K562 (cell line): ENCODE data around the gene ZDHHC8. TPM values are rescaled to one million over a fixed set of nuclear protein-coding genes. Genes with fewer than 3 reads are reported as not detected.
A peak's percentile ranks its signal among the peaks of the same experiment; 100 is the strongest.

ENCODE experiments used
- E2F1 ChIP-seq: sonication (generic); formaldehyde crosslinking; IDR thresholded peaks from 2 replicates; pipeline ENCODE4 v1.8.1; 2023; ENCODE audit warnings: mild to moderate bottlenecking, missing genetic modification reagents, moderate library complexity
- JUND ChIP-seq, 2 experiments: IDR thresholded peaks; 2 replicates in 1 of 2; 3 replicates in 1 of 2; pipeline ENCODE4 v1.6.1; 2011; ENCODE audit warnings: borderline replicate concordance in 2 of 2, low read depth in 2 of 2, low read length in 2 of 2, improper control_type of control experiment in 1 of 2, missing biosample characterization in 1 of 2, missing genetic modification characterization in 1 of 2, missing genetic modification reagents in 1 of 2
- PML ChIP-seq: IDR thresholded peaks from 2 replicates; pipeline ENCODE4 v1.6.1; 2012; ENCODE audit warnings: low read length, inconsistent platforms
- POU5F1 ChIP-seq: fragments of 150-350 bp; IDR thresholded peaks from 2 replicates; pipeline ENCODE4 v1.6.1; 2014; ENCODE audit warnings: borderline replicate concordance, low read length, low read depth, mild to moderate bottlenecking; ENCODE audit not compliant: partially characterized antibody
- SAFB2 ChIP-seq: fragments of 200-400 bp; formaldehyde crosslinking; IDR thresholded peaks from 2 replicates; pipeline ENCODE4 v1.6.1; 2018; ENCODE audit warnings: borderline replicate concordance, low read length, low read depth, moderate library complexity; ENCODE audit not compliant: severe bottlenecking
- ZNF561 ChIP-seq: fragments of 450-650 bp; formaldehyde crosslinking; conservative IDR thresholded peaks from 2 replicates; pipeline ENCODE4 v1.4.0; 2020; ENCODE audit warnings: mild to moderate bottlenecking, moderate library complexity
- ZNF780A ChIP-seq: fragments of 250-450 bp; sonication (Bioruptor Pico); IDR thresholded peaks from 2 replicates; pipeline ENCODE4 v1.5.0; 2021; ENCODE audit warnings: mild to moderate bottlenecking
- polyA plus RNA-seq, 8 experiments: library from polyadenylated mRNA; depleted of rRNA in 4 of 8; stranded (reverse) in 5 of 8; unstranded in 3 of 8; fragments of >200 nt; fragmentation: Nextera tagmentation in 2 of 8; fragmentation: Illumina TruSeq in 1 of 8; extraction: Ambion mirVana in 2 of 8; extraction: Trizol in 1 of 8; gene quantifications; 2 replicates each; pipeline versions ENCODE4 v1.2.1 to v1.2.3, GENCODE V29; 2011 to 2014; ENCODE audit warnings: inconsistent platforms in 1 of 8, missing spikeins in 1 of 8
- total RNA-seq, 7 experiments: library from RNA; depleted of rRNA in 6 of 7; stranded (reverse); fragments of >200 nt in 6 of 7; fragmentation: Illumina TruSeq in 2 of 7; extraction: Trizol in 2 of 7; gene quantifications; 2 replicates each; pipeline versions ENCODE4 v1.2.1 to v1.2.3, GENCODE V29; 2011 to 2021; ENCODE audit warnings: low replicate concordance in 1 of 7
- TF ChIP-seq, protein P1 (sequence below): fragments of 200-800 bp; sonication (Bioruptor generic); IDR thresholded peaks from 2 replicates; pipeline ENCODE4 v1.6.1; 2017; ENCODE audit warnings: missing genetic modification characterization, missing compliant biosample characterization
- TF ChIP-seq, protein P2 (sequence below): sonication (generic); formaldehyde crosslinking; IDR thresholded peaks from 2 replicates; pipeline ENCODE4 v1.9.0; 2022; ENCODE audit warnings: mild to moderate bottlenecking, missing genetic modification reagents
- TF ChIP-seq, protein P3 (sequence below): fragments of 450-650 bp; IDR thresholded peaks from 2 replicates; pipeline ENCODE4 v1.6.1; 2016; ENCODE audit warnings: mild to moderate bottlenecking

Gene ZDHHC8
- total and polyA plus RNA-seq, 9 of the 15 experiments (the other 6 are each of a cell fraction or from before 2014, with no cell fraction given) = 0.04 to 109 (median 16.4) TPM

- TF ChIP-seq, protein P1, sequence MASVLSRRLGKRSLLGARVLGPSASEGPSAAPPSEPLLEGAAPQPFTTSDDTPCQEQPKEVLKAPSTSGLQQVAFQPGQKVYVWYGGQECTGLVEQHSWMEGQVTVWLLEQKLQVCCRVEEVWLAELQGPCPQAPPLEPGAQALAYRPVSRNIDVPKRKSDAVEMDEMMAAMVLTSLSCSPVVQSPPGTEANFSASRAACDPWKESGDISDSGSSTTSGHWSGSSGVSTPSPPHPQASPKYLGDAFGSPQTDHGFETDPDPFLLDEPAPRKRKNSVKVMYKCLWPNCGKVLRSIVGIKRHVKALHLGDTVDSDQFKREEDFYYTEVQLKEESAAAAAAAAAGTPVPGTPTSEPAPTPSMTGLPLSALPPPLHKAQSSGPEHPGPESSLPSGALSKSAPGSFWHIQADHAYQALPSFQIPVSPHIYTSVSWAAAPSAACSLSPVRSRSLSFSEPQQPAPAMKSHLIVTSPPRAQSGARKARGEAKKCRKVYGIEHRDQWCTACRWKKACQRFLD (CRISPR knock-in tag) = no peak
- TF ChIP-seq E2F1 (CRISPR knock-in tag) (peak; percentile 75), POU5F1 (no peak), SAFB2 (no peak), ZNF780A (CRISPR knock-in tag) (no peak), PML (no peak), JUND (IDR thresholded peaks at IDR 0.05; ENCODE audit: borderline replicate concordance, low read depth, low read length) (peak; percentile 59), JUND (tag; IDR thresholded peaks at IDR 0.05; ENCODE audit: borderline replicate concordance, low read depth, low read length) (no peak), ZNF561 (CRISPR knock-in tag) (no peak)
- TF ChIP-seq, protein P2, sequence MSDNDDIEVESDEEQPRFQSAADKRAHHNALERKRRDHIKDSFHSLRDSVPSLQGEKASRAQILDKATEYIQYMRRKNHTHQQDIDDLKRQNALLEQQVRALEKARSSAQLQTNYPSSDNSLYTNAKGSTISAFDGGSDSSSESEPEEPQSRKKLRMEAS (CRISPR knock-in tag) = peak; percentile 56; the same call in 1 of the 2 replicates
- TF ChIP-seq, protein P3, sequence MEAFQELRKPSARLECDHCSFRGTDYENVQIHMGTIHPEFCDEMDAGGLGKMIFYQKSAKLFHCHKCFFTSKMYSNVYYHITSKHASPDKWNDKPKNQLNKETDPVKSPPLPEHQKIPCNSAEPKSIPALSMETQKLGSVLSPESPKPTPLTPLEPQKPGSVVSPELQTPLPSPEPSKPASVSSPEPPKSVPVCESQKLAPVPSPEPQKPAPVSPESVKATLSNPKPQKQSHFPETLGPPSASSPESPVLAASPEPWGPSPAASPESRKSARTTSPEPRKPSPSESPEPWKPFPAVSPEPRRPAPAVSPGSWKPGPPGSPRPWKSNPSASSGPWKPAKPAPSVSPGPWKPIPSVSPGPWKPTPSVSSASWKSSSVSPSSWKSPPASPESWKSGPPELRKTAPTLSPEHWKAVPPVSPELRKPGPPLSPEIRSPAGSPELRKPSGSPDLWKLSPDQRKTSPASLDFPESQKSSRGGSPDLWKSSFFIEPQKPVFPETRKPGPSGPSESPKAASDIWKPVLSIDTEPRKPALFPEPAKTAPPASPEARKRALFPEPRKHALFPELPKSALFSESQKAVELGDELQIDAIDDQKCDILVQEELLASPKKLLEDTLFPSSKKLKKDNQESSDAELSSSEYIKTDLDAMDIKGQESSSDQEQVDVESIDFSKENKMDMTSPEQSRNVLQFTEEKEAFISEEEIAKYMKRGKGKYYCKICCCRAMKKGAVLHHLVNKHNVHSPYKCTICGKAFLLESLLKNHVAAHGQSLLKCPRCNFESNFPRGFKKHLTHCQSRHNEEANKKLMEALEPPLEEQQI = no peak
These were observed 25.2 kb downstream of the ZDHHC8 start (continued) for GRCh38 chr22:20156611-20157429.
